ENCODE data around the gene PSPC1.

- no peak for TF ChIP-seq CTCF (CRISPR knock-in tag; IDR thresholded peaks at IDR 0.05)
- TF ChIP-seq MEF2D (CRISPR knock-in tag; IDR thresholded peaks at IDR 0.05): no peak
- no peak for TF ChIP-seq ETV6 (CRISPR knock-in tag; conservative IDR thresholded peaks at IDR 0.05)
- TF ChIP-seq ZNF512 (CRISPR knock-in tag; IDR thresholded peaks at IDR 0.05): no peak
Measured at GRCh38 chr13:19664481-19665230, 118.1 kb downstream of the PSPC1 start.
